Measurements from ENCODE around the gene RAB27B. TPM values are rescaled to one million over a fixed set of nuclear protein-coding genes. Genes with fewer than 3 reads are reported as not detected.

RAB27B gene
- total RNA-seq, 1 donor from 2014 or later, result not detected

DNA sequence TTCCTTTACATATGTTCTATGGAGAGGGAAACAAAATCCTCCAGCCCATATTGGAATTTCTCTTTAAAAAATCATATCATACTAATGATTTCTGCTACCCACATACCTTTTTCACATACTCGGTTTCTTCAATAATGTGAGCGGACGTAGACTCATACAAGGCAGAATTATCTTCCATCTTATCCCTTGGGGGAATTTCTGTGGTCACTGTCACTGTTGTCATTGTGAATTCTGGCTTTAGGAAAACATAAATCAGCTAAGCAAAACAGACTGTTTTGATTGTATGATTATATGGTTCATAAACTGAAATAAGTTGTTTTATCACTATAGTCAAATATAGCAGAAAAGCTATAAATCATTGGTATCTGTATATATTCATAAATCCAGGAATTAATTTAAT lies 114.3 kb downstream of the RAB27B start:
- H3K27me3 Mint-ChIP-seq (ENCODE audit: unreplicated experiment), result no peaks in the 10 kb centered on the region
- no peak overlapping the region for H3K27ac Mint-ChIP-seq (ENCODE audit: unreplicated experiment)
- TF ChIP-seq, protein P1, sequence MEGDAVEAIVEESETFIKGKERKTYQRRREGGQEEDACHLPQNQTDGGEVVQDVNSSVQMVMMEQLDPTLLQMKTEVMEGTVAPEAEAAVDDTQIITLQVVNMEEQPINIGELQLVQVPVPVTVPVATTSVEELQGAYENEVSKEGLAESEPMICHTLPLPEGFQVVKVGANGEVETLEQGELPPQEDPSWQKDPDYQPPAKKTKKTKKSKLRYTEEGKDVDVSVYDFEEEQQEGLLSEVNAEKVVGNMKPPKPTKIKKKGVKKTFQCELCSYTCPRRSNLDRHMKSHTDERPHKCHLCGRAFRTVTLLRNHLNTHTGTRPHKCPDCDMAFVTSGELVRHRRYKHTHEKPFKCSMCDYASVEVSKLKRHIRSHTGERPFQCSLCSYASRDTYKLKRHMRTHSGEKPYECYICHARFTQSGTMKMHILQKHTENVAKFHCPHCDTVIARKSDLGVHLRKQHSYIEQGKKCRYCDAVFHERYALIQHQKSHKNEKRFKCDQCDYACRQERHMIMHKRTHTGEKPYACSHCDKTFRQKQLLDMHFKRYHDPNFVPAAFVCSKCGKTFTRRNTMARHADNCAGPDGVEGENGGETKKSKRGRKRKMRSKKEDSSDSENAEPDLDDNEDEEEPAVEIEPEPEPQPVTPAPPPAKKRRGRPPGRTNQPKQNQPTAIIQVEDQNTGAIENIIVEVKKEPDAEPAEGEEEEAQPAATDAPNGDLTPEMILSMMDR (IDR thresholded peaks at IDR 0.05; ENCODE audit: partially characterized antibody, unreplicated experiment), result no peak
- no peaks in the 10 kb centered on the region for H3K4me1 Mint-ChIP-seq (ENCODE audit: low read depth, unreplicated experiment)
- no peaks in the 10 kb centered on the region for H3K9me3 Mint-ChIP-seq (ENCODE audit: unreplicated experiment)
- no peak overlapping the region for H3K4me3 Mint-ChIP-seq (ENCODE audit: unreplicated experiment)
- DNase-seq, result no peak
- H3K36me3 Mint-ChIP-seq (ENCODE audit: unreplicated experiment), result no peaks in the 10 kb centered on the region

Other genes with a start within 250 kb of the RAB27B start
- gene DYNAP, start 237.2 kb upstream of the RAB27B start, total RNA-seq (ENCODE audit: unreplicated experiment), result not detected
- not detected for gene CCDC68, start 131.0 kb downstream of the RAB27B start, total RNA-seq (ENCODE audit: unreplicated experiment)

All from glutamatergic neuron (in vitro differentiated cells).